ENCODE data around the gene PGA3. TPM values are rescaled to one million over a fixed set of nuclear protein-coding genes. Genes with fewer than 3 reads are reported as not detected.
"Not testable (repeated sequence)": the region's sequence is repeated elsewhere in the genome, so short reads cannot be mapped to it uniquely, and the experiment has no call there.

PGA3 gene
- total and polyA plus RNA-seq, 7 donors, result 0.06 to 25.2 (median 2.5) TPM; not detected in 2

- intact Hi-C loops (cut with DNase I), result no loop called here
- TF ChIP-seq CTCF (IDR thresholded peaks at IDR 0.05), result no peak
- no peak for TF ChIP-seq POLR2A (IDR thresholded peaks at IDR 0.05)
- TF ChIP-seq POLR2AphosphoS5 (IDR thresholded peaks at IDR 0.05), result no peak
- no peak overlapping the region for H3K27ac ChIP-seq
- no peak overlapping the region for H3K4me3 ChIP-seq
- no peaks in the 10 kb centered on the region for H3K27me3 ChIP-seq
- no peaks in the 10 kb centered on the region for H3K4me1 ChIP-seq
- WGBS, 2 donors, result 94 to 95% methylated on average over 3 of the region's 3 CpGs
- no peaks in the 10 kb centered on the region for H3K36me3 ChIP-seq
- H3K9me3 ChIP-seq, result no peaks in the 10 kb centered on the region
- peak; percentile 11 for DNase-seq
Observed at GRCh38 chr11:61172888-61173287, 30.4 kb upstream of the PGA3 start.

- TF ChIP-seq POLR2A (IDR thresholded peaks at IDR 0.05) (no peak), POLR2AphosphoS5 (IDR thresholded peaks at IDR 0.05) (no peak), CTCF (IDR thresholded peaks at IDR 0.05) (no peak)
- 86 to 87% methylated on average over 4 of the region's 4 CpGs for WGBS, 2 donors
- no peaks in the 10 kb centered on the region for H3K4me1 ChIP-seq
- no peaks in the 10 kb centered on the region for H3K36me3 ChIP-seq
- peak; percentile 19 for DNase-seq
- no peaks in the 10 kb centered on the region for H3K9me3 ChIP-seq
- H3K27ac ChIP-seq, result no peak overlapping the region
- intact Hi-C loops (cut with DNase I), result no loop called here
- no peak overlapping the region for H3K4me3 ChIP-seq
- no peaks in the 10 kb centered on the region for H3K27me3 ChIP-seq
Observed at GRCh38 chr11:61173456-61173855, 29.9 kb upstream of the PGA3 start.

- DNase-seq, result peak; percentile 11
- WGBS, 2 donors, result 78 to 89% methylated on average over 6 of the region's 6 CpGs
- Histone ChIP-seq H3K4me3 (no peak overlapping the region), H3K27ac (no peak overlapping the region), H3K9me3 (no peaks in the 10 kb centered on the region), H3K27me3 (no peaks in the 10 kb centered on the region), H3K36me3 (no peaks in the 10 kb centered on the region), H3K4me1 (no peaks in the 10 kb centered on the region)
- intact Hi-C loops (cut with DNase I), result no loop called here
- no peak for TF ChIP-seq POLR2A (IDR thresholded peaks at IDR 0.05)
- TF ChIP-seq CTCF (IDR thresholded peaks at IDR 0.05), result no peak
- TF ChIP-seq POLR2AphosphoS5 (IDR thresholded peaks at IDR 0.05), result no peak
- TF ChIP-seq EP300 (IDR thresholded peaks at IDR 0.05), result no peak
Observed at GRCh38 chr11:61174273-61174672, 29.0 kb upstream of the PGA3 start.

GRCh38 chr11:61174949-61175348 lies 28.4 kb upstream of the PGA3 start:
- Histone ChIP-seq H3K27me3 (no peaks in the 10 kb centered on the region), H3K9me3 (no peaks in the 10 kb centered on the region), H3K36me3 (no peaks in the 10 kb centered on the region), H3K27ac (no peak overlapping the region), H3K4me1 (no peaks in the 10 kb centered on the region), H3K4me3 (no peak overlapping the region)
- TF ChIP-seq CTCF (IDR thresholded peaks at IDR 0.05), result no peak
- TF ChIP-seq EP300 (IDR thresholded peaks at IDR 0.05), result no peak
- no peak for TF ChIP-seq POLR2AphosphoS5 (IDR thresholded peaks at IDR 0.05)
- no peak for TF ChIP-seq POLR2A (IDR thresholded peaks at IDR 0.05)
- 72 to 82% methylated on average over 6 of the region's 6 CpGs for WGBS, 2 donors
- intact Hi-C loops (cut with DNase I), result no loop called here
- peak; percentile 44 for DNase-seq

GRCh38 chr11:61176446-61176845 lies 26.9 kb upstream of the PGA3 start:
- Histone ChIP-seq H3K4me1 (no peaks in the 10 kb centered on the region), H3K4me3 (no peak overlapping the region), H3K27ac (no peak overlapping the region), H3K36me3 (no peaks in the 10 kb centered on the region), H3K27me3 (no peaks in the 10 kb centered on the region), H3K9me3 (no peaks in the 10 kb centered on the region)
- intact Hi-C loops (cut with DNase I), result no loop called here
- TF ChIP-seq CTCF (IDR thresholded peaks at IDR 0.05), result no peak
- no peak for TF ChIP-seq POLR2A (IDR thresholded peaks at IDR 0.05)
- no peak for TF ChIP-seq POLR2AphosphoS5 (IDR thresholded peaks at IDR 0.05)
- no peak for TF ChIP-seq EP300 (IDR thresholded peaks at IDR 0.05)
- 71 to 80% methylated on average over 6 of the region's 6 CpGs for WGBS, 2 donors
- no peak for DNase-seq

GRCh38 chr11:61180205-61180604 lies 23.1 kb upstream of the PGA3 start:
- H3K4me3 ChIP-seq; intact Hi-C loops (cut with DNase I); H3K9me3 ChIP-seq; H3K36me3 ChIP-seq; H3K4me1 ChIP-seq; H3K27ac ChIP-seq; DNase-seq; H3K27me3 ChIP-seq: not testable (repeated sequence)
- WGBS, 2 donors, result 96 to 98% methylated on average over 6 of the region's 6 CpGs
